ENCODE results near the gene ARMC7.
"Not testable (repeated sequence)": the region's sequence is repeated elsewhere in the genome, so short reads cannot be mapped to it uniquely, and the experiment has no call there.

Gene ARMC7

GRCh38 chr17:75109407-75110233 is at the start of gene ARMC7:
ARMC7 (plus strand) TSS chr17:75109969; CDS start chr17:75110289, 320 bp downstream.
- DNase-seq: peak; percentile 90

- DNase-seq: no peak
Measured at GRCh38 chr17:75060434-75061054, 49.2 kb upstream of the ARMC7 start.

GRCh38 chr17:75061055-75061438 is 48.7 kb upstream of the ARMC7 start:
- no peak for DNase-seq

- DNase-seq: no peak
Measured at GRCh38 chr17:75061618-75062017, 48.2 kb upstream of the ARMC7 start.

GRCh38 chr17:75063201-75063600 is 46.6 kb upstream of the ARMC7 start:
- DNase-seq: no peak

GRCh38 chr17:75063626-75064025 is 46.1 kb upstream of the ARMC7 start:
- no peak for DNase-seq

- DNase-seq: no peak
Measured at GRCh38 chr17:75064040-75064439, 45.7 kb upstream of the ARMC7 start.

- no peak for DNase-seq
Measured at GRCh38 chr17:75064460-75064859, 45.3 kb upstream of the ARMC7 start.

GRCh38 chr17:75064867-75065561 is 44.8 kb upstream of the ARMC7 start:
- no peak for DNase-seq

- DNase-seq: peak; percentile 31
Measured at GRCh38 chr17:75065562-75066151, 44.1 kb upstream of the ARMC7 start.

GRCh38 chr17:75067856-75068255 is 41.9 kb upstream of the ARMC7 start:
- DNase-seq: peak; percentile 24

- no peak for DNase-seq
Measured at GRCh38 chr17:75068750-75069149, 41.0 kb upstream of the ARMC7 start.

GRCh38 chr17:75069783-75070182 is 40.0 kb upstream of the ARMC7 start:
- no peak for DNase-seq

GRCh38 chr17:75071478-75072271 is 38.1 kb upstream of the ARMC7 start:
- not testable (repeated sequence) for DNase-seq

- not testable (repeated sequence) for DNase-seq
Measured at GRCh38 chr17:75072909-75073308, 36.9 kb upstream of the ARMC7 start.

- DNase-seq: no peak
Measured at GRCh38 chr17:75073618-75074047, 36.1 kb upstream of the ARMC7 start.

GRCh38 chr17:75074532-75074931 is 35.2 kb upstream of the ARMC7 start:
- no peak for DNase-seq

GRCh38 chr17:75075597-75076336 is 34.0 kb upstream of the ARMC7 start:
- no peak for DNase-seq

GRCh38 chr17:75077072-75077495 is 32.7 kb upstream of the ARMC7 start:
- no peak for DNase-seq

GRCh38 chr17:75077496-75078283 is 32.1 kb upstream of the ARMC7 start:
- DNase-seq: peak; percentile 48
